IMR-90 (cell line): ENCODE data around the gene NCAPG2. TPM values are rescaled to one million over a fixed set of nuclear protein-coding genes. Genes with fewer than 3 reads are reported as not detected.

ENCODE experiments used
- ATAC-seq: fragments of 200-7000 bp; cut with Tn5 transposase; 2 replicates; pipeline ENCODE4 v1.9.1; 2020; ENCODE audit warnings: low read depth, mild to moderate bottlenecking, moderate library complexity
- BruUV-seq: library from RNA; stranded (reverse); fragments of 400-500 nt; replicated peaks from 2 replicates; lab custom pipeline; 2021; lab: Mats Ljungman, UMichigan
- CTCF ChIA-PET: fragments of 300-600 bp; formaldehyde crosslinking; extraction: SDS; loops from one replicate; lab custom pipeline; 2021; ENCODE audit warnings: antibody characterized with exemption; lab: Yijun Ruan, JAX
- POLR2A ChIA-PET: fragments of 300-600 bp; sonication (Branson Sonifier 250); formaldehyde crosslinking; loops from one replicate; lab custom pipeline; 2022; ENCODE audit warnings: antibody characterized with exemption; ENCODE audit not compliant: unreplicated experiment; lab: Charles Lee
- DNase-seq: peaks from one replicate; pipeline ENCODE4 v3.0.0; 2013
- H2AFZ ChIP-seq: replicated peaks from 2 replicates; pipeline ENCODE3; 2013; ENCODE audit warnings: low read length, mild to moderate bottlenecking; ENCODE audit not compliant: poor library complexity
- H2AK5ac ChIP-seq: 2 replicates; pipeline ENCODE4 v1.6.1; 2013; ENCODE audit warnings: low read depth, low read length, inconsistent platforms
- H2AK9ac ChIP-seq: replicated peaks from 2 replicates; pipeline ENCODE3; 2013; ENCODE audit warnings: mild to moderate bottlenecking, low read depth, low read length, moderate library complexity; ENCODE audit not compliant: poor library complexity
- H2BK120ac ChIP-seq: 2 replicates; pipeline ENCODE4 v1.6.1; 2013; ENCODE audit warnings: low read depth, low read length, inconsistent platforms
- H2BK15ac ChIP-seq: 3 replicates; pipeline ENCODE4 v1.6.1; 2013; ENCODE audit warnings: low read depth, low read length, inconsistent platforms
- H2BK20ac ChIP-seq: 2 replicates; pipeline ENCODE4 v1.6.1; 2013; ENCODE audit warnings: low read depth, mild to moderate bottlenecking, inconsistent platforms, low read length, moderate library complexity
- H2BK5ac ChIP-seq: 2 replicates; pipeline ENCODE4 v1.6.1; 2013; ENCODE audit warnings: mild to moderate bottlenecking, low read depth, low read length, inconsistent platforms; ENCODE audit not compliant: poor library complexity, severe bottlenecking
- H3K14ac ChIP-seq: replicated peaks from 2 replicates; pipeline ENCODE4 v1.6.1; 2013; ENCODE audit warnings: low read depth, low read length, inconsistent platforms
- H3K18ac ChIP-seq: 2 replicates; pipeline ENCODE4 v1.6.1; 2013; ENCODE audit warnings: low read depth, low read length, control low read depth
- H3K23ac ChIP-seq: 2 replicates; pipeline ENCODE4 v1.6.1; 2013; ENCODE audit warnings: low read depth, low read length, inconsistent platforms
- H3K27ac ChIP-seq: 2 replicates; pipeline ENCODE4 v1.5.1; 2013; ENCODE audit warnings: mild to moderate bottlenecking, control low read depth, low read length; ENCODE audit not compliant: insufficient read depth
- H3K27me3 ChIP-seq: 2 replicates; pipeline ENCODE4 v1.6.1; 2013; ENCODE audit warnings: low read length; ENCODE audit not compliant: control insufficient read depth, insufficient read depth
- H3K36me3 ChIP-seq: 2 replicates; pipeline ENCODE4 v1.6.1; 2013; ENCODE audit warnings: low read length, mixed read lengths; ENCODE audit not compliant: control insufficient read depth, insufficient read depth
- H3K4ac ChIP-seq: 2 replicates; pipeline ENCODE4 v1.6.1; 2013; ENCODE audit warnings: low read depth, low read length, inconsistent platforms
- H3K4me1 ChIP-seq: 2 replicates; pipeline ENCODE4 v1.6.1; 2013; ENCODE audit warnings: low read length, mixed read lengths; ENCODE audit not compliant: control insufficient read depth, insufficient read depth
- H3K4me2 ChIP-seq: 2 replicates; pipeline ENCODE4 v1.6.1; 2013; ENCODE audit warnings: low read depth, mild to moderate bottlenecking, control low read depth, low read length, moderate library complexity
- H3K4me3 ChIP-seq: 2 replicates; pipeline ENCODE4 v1.5.1; 2013; ENCODE audit warnings: low read depth, mild to moderate bottlenecking, control low read depth, low read length, moderate library complexity; ENCODE audit not compliant: insufficient read depth
- H3K56ac ChIP-seq: 2 replicates; pipeline ENCODE4 v1.6.1; 2013; ENCODE audit warnings: low read length, inconsistent platforms; ENCODE audit not compliant: insufficient read depth; ENCODE audit errors: extremely low read depth
- H3K79me1 ChIP-seq, 2 experiments: 2 replicates each; pipeline ENCODE4 v1.6.1; 2013; ENCODE audit warnings: low read length in 2 of 2, inconsistent platforms in 1 of 2, low read depth in 1 of 2
- H3K9ac ChIP-seq: 2 replicates; pipeline ENCODE4 v1.6.1; 2013; ENCODE audit warnings: low read depth, low read length, control low read depth
- H3K9me1 ChIP-seq: 2 replicates; pipeline ENCODE4 v1.6.1; 2013; ENCODE audit warnings: low read length, inconsistent platforms; ENCODE audit not compliant: insufficient read depth
- H3K9me3 ChIP-seq: 2 replicates; pipeline ENCODE4 v1.6.1; 2013; ENCODE audit warnings: low read length; ENCODE audit not compliant: control insufficient read depth, insufficient read depth
- H4K20me1 ChIP-seq: 2 replicates; pipeline ENCODE4 v1.6.1; 2013; ENCODE audit warnings: low read length, inconsistent platforms; ENCODE audit not compliant: insufficient read depth
- H4K5ac ChIP-seq: 2 replicates; pipeline ENCODE4 v1.6.1; 2013; ENCODE audit warnings: mild to moderate bottlenecking, low read depth, low read length, control low read depth
- H4K8ac ChIP-seq, 2 experiments: 2 replicates each; pipeline ENCODE4 v1.6.1; 2013; ENCODE audit warnings: low read depth in 2 of 2, low read length in 2 of 2, control low read depth in 1 of 2, inconsistent platforms in 1 of 2
- H4K91ac ChIP-seq: 2 replicates; pipeline ENCODE4 v1.6.1; 2013; ENCODE audit warnings: low read depth, low read length, inconsistent platforms; ENCODE audit not compliant: insufficient read depth
- CEBPB ChIP-seq: IDR thresholded peaks from 2 replicates; pipeline ENCODE4 v1.6.1; 2012; ENCODE audit warnings: low read depth, low read length, improper control_type of control experiment
- MAFK ChIP-seq: IDR thresholded peaks from 2 replicates; pipeline ENCODE4 v1.6.1; 2012; ENCODE audit warnings: low read depth, low read length, improper control_type of control experiment
- MAZ ChIP-seq: IDR thresholded peaks from 2 replicates; pipeline ENCODE4 v1.6.1; 2012; ENCODE audit warnings: low read depth, mild to moderate bottlenecking, low read length, improper control_type of control experiment, moderate library complexity, borderline replicate concordance
- NFE2L2 ChIP-seq: fragments of 150-350 bp; IDR thresholded peaks from 2 replicates; pipeline ENCODE4 v1.6.1; 2016; ENCODE audit warnings: low read depth, mild to moderate bottlenecking, low read length
- RCOR1 ChIP-seq: IDR thresholded peaks from 2 replicates; pipeline ENCODE4 v1.6.1; 2012; ENCODE audit warnings: mild to moderate bottlenecking, low read length, improper control_type of control experiment; ENCODE audit not compliant: insufficient replicate concordance
- RFX5 ChIP-seq: IDR thresholded peaks from 2 replicates; pipeline ENCODE4 v1.8.0; 2012; ENCODE audit warnings: low read depth, mild to moderate bottlenecking, low read length, moderate library complexity
- SMC3 ChIP-seq: fragments of 150-350 bp; IDR thresholded peaks from 2 replicates; pipeline ENCODE4 v1.6.1; 2016; ENCODE audit warnings: low read depth, mild to moderate bottlenecking, antibody characterized with exemption, low read length, moderate library complexity
- WGBS, 2 experiments: methylation state at CpG; one replicate each; pipeline versions ENCODE4 v1.1.5 to v1.1.7; 2013; ENCODE audit warnings: missing lambda C conversion rate in 2 of 2; ENCODE audit not compliant: insufficient read length in 1 of 2; ENCODE audit errors: extremely low coverage in 2 of 2; 5-methylcytosine and 5-hydroxymethylcytosine counted together
- dilution Hi-C: fragments of 300-500 bp; cut with HindIII; formaldehyde crosslinking; loops from one replicate; pipeline ENCODE4 v1.14.3; 2018; ENCODE audit warnings: low sequenced_read_pairs; ENCODE audit not compliant: unreplicated experiment
- in situ Hi-C: fragments of 300-500 bp; cut with MboI; formaldehyde crosslinking; loops from 3 replicates; pipeline ENCODE4 v1.14.3; 2019; ENCODE audit warnings: low sequenced_read_pairs, inconsistent platforms, mixed read lengths
- intact Hi-C: fragments of 100-400 bp; cut with micrococcal nuclease; formaldehyde crosslinking; loops from 2 replicates; pipeline ENCODE4 v1.10.0; 2022
- polyA plus RNA-seq, 3 experiments: library from polyadenylated mRNA; depleted of rRNA; stranded (reverse); fragments of >200 nt; gene quantifications; 2 replicates each; pipeline ENCODE4 v1.2.3, GENCODE V29; 2012; ENCODE audit warnings: low replicate concordance in 1 of 3
- total RNA-seq: library from RNA; depleted of rRNA; stranded (reverse); fragments of >200 nt; gene quantifications from 2 replicates; pipeline ENCODE4 v1.2.3, GENCODE V29; 2012

The NCAPG2 gene
- total and polyA plus RNA-seq, 2 of the 4 experiments (the other 2 are of a cell fraction) = 25.6 to 25.8 TPM

- Histone ChIP-seq H3K9me1 (peaks cover 6% of the 10 kb centered on the region), H3K9ac (no peak overlapping the region), H3K4me2 (no peak overlapping the region), H3K4me1 (peaks cover 14% of the 10 kb centered on the region), H3K27me3 (no peaks in the 10 kb centered on the region), H3K56ac (no peak overlapping the region), H4K91ac (no peak overlapping the region), H3K79me1 (peaks cover 4 to 21% of the 10 kb centered on the region in 2 experiments; a peak in 3 of 4 replicates), H4K20me1 (no peaks in the 10 kb centered on the region), H3K18ac (no peak overlapping the region), H3K36me3 (peaks cover 10% of the 10 kb centered on the region), H2BK5ac (no peak overlapping the region), H3K23ac (no peak overlapping the region), H2BK120ac (no peak overlapping the region), H3K14ac (no peak overlapping the region), H2AFZ (no peak overlapping the region), H3K9me3 (no peaks in the 10 kb centered on the region), H3K4me3 (no peak overlapping the region), H4K5ac (no peak overlapping the region), H2AK5ac (no peak overlapping the region), H2BK15ac (no peak overlapping the region), H2BK20ac (no peak overlapping the region), H4K8ac (no peak overlapping the region), H3K27ac (no peak overlapping the region), H2AK9ac (no peak overlapping the region), H3K4ac (no peak overlapping the region)
- ChIA-PET CTCF (no interaction called here), POLR2A (no interaction called here)
- TF ChIP-seq RCOR1 = no peak
- no peak for TF ChIP-seq NFE2L2
- TF ChIP-seq RFX5 = no peak
- TF ChIP-seq SMC3 = no peak
- TF ChIP-seq MAZ = no peak
- no peak for TF ChIP-seq MAFK
- TF ChIP-seq CEBPB = no peak
- ATAC-seq (no peak), DNase-seq (no peak)
- intact Hi-C loops = no loop called here
- dilution Hi-C loops = no loop called here
- WGBS, 2 experiments = 85% methylated on average over 3 of the region's 7 CpGs; no CpG with 5 or more reads in 1 of the 2 experiments
- BruUV-seq = no TSS peak
- in situ Hi-C loops = no loop called here
Observed at GRCh38 chr7:158687406-158687805, 17.2 kb downstream of the NCAPG2 start.
